Measurements from ENCODE around the gene NDFIP2.

The NDFIP2 gene

GRCh38 chr13:79540504-79540903 is 59.5 kb downstream of the NDFIP2 start:
- in situ Hi-C loops (cut with HindIII; ENCODE audit: low pct_ligation_motif_present, low sequenced_read_pairs) = loop anchor here (25.0 kb wide), 1 partner anchor 103 kb away; no protein-coding TSS in a partner anchor
- peaks cover 3% of the 10 kb centered on the region for H3K36me3 ChIP-seq (replicated peaks)
- no peak overlapping the region for H3K4me3 ChIP-seq (ENCODE audit: low read depth, low read length)
- H3K27me3 ChIP-seq (replicated peaks) = no peaks in the 10 kb centered on the region
- no peak overlapping the region for H3K27ac ChIP-seq
- DNase-seq = no peak
- TF ChIP-seq CTCF (IDR thresholded peaks at IDR 0.05; ENCODE audit: low read depth, low read length, missing control alignments) = no peak

GRCh38 chr13:79541426-79542049 is 60.6 kb downstream of the NDFIP2 start:
- H3K4me3 ChIP-seq (ENCODE audit: low read depth, low read length) = no peak overlapping the region
- no peak overlapping the region for H3K27ac ChIP-seq
- DNase-seq = peak; percentile 35
- in situ Hi-C loops (cut with HindIII; ENCODE audit: low pct_ligation_motif_present, low sequenced_read_pairs) = loop anchor here (25.0 kb wide), 1 partner anchor 104 kb away; no protein-coding TSS in a partner anchor
- TF ChIP-seq CTCF (IDR thresholded peaks at IDR 0.05; ENCODE audit: low read depth, low read length, missing control alignments) = peak; percentile 34
- H3K27me3 ChIP-seq (replicated peaks) = no peaks in the 10 kb centered on the region
- H3K36me3 ChIP-seq (replicated peaks) = peaks cover 3% of the 10 kb centered on the region

- no peaks in the 10 kb centered on the region for H3K27me3 ChIP-seq (replicated peaks)
These were observed 62.9 kb downstream of the NDFIP2 start for GRCh38 chr13:79543883-79544282.

GRCh38 chr13:79547211-79548195 is 66.5 kb downstream of the NDFIP2 start:
- no peak overlapping the region for H3K27ac ChIP-seq
- no peak for DNase-seq
- no peaks in the 10 kb centered on the region for H3K27me3 ChIP-seq (replicated peaks)
- no peak for TF ChIP-seq CTCF (IDR thresholded peaks at IDR 0.05; ENCODE audit: low read depth, low read length, missing control alignments)
- in situ Hi-C loops (cut with HindIII; ENCODE audit: low pct_ligation_motif_present, low sequenced_read_pairs) = loop anchor here (25.0 kb wide), 1 partner anchor 110 kb away; no protein-coding TSS in a partner anchor
- H3K4me3 ChIP-seq (ENCODE audit: low read depth, low read length) = no peak overlapping the region
- peaks cover 3% of the 10 kb centered on the region for H3K36me3 ChIP-seq (replicated peaks)

More at GRCh38 chr13:79543883-79544282, 62.9 kb downstream of the NDFIP2 start:
- no peak overlapping the region for H3K4me3 ChIP-seq (ENCODE audit: low read depth, low read length)
- in situ Hi-C loops (cut with HindIII; ENCODE audit: low pct_ligation_motif_present, low sequenced_read_pairs) = loop anchor here (25.0 kb wide), 1 partner anchor 107 kb away; no protein-coding TSS in a partner anchor
- TF ChIP-seq CTCF (IDR thresholded peaks at IDR 0.05; ENCODE audit: low read depth, low read length, missing control alignments) = no peak
- no peak for DNase-seq
- H3K36me3 ChIP-seq (replicated peaks) = peaks cover 3% of the 10 kb centered on the region
- no peak overlapping the region for H3K27ac ChIP-seq

GRCh38 chr13:79548902-79549301 is 67.9 kb downstream of the NDFIP2 start:
- H3K27me3 ChIP-seq (replicated peaks) = no peaks in the 10 kb centered on the region
- in situ Hi-C loops (cut with HindIII; ENCODE audit: low pct_ligation_motif_present, low sequenced_read_pairs) = loop anchor here (25.0 kb wide), 1 partner anchor 112 kb away; no protein-coding TSS in a partner anchor
- peaks cover 2% of the 10 kb centered on the region for H3K36me3 ChIP-seq (replicated peaks)
- no peak overlapping the region for H3K4me3 ChIP-seq (ENCODE audit: low read depth, low read length)
- no peak for DNase-seq
- no peak overlapping the region for H3K27ac ChIP-seq
- TF ChIP-seq CTCF (IDR thresholded peaks at IDR 0.05; ENCODE audit: low read depth, low read length, missing control alignments) = no peak
